OCI-LY7 (cell line): ENCODE measurements around the gene FBN2. TPM values are rescaled to one million over a fixed set of nuclear protein-coding genes. Genes with fewer than 3 reads are reported as not detected.

Source experiments
- BruUV-seq: library from RNA; stranded (reverse); fragments of 400-500 nt; replicated peaks from 2 replicates; lab custom pipeline; 2021; lab: Mats Ljungman, UMichigan
- CTCF ChIA-PET: fragments of 300-600 bp; sonication (Branson Sonifier 250); formaldehyde crosslinking; loops from one replicate; lab custom pipeline; 2022; ENCODE audit warnings: antibody characterized with exemption; ENCODE audit not compliant: unreplicated experiment; lab: Charles Lee
- POLR2A ChIA-PET: fragments of 300-600 bp; sonication (Branson Sonifier 250); formaldehyde crosslinking; loops from one replicate; lab custom pipeline; 2022; ENCODE audit warnings: antibody characterized with exemption; lab: Charles Lee
- DNase-seq: peaks from one replicate; pipeline ENCODE4 v3.0.0-alpha.2; 2015; ENCODE audit warnings: low spot score
- H2AFZ ChIP-seq: fragments of 200-600 bp; sonication (generic), shearing (Covaris generic); 2 replicates; pipeline ENCODE4 v1.6.1; 2014; ENCODE audit warnings: mild to moderate bottlenecking, antibody characterized with exemption, low read length, moderate library complexity
- H3K27ac ChIP-seq: fragments of 200-600 bp; sonication (generic); 2 replicates; pipeline ENCODE4 v1.5.1; 2014; ENCODE audit warnings: mixed run types, low read depth, mild to moderate bottlenecking, moderate library complexity, low read length, inconsistent platforms; ENCODE audit not compliant: poor library complexity, severe bottlenecking
- H3K36me3 ChIP-seq: fragments of 200-600 bp; sonication (generic); 2 replicates; pipeline ENCODE4 v1.6.1; 2014; ENCODE audit warnings: mild to moderate bottlenecking, antibody characterized with exemption, low read length, moderate library complexity, mixed read lengths; ENCODE audit not compliant: insufficient read depth
- H3K4me1 ChIP-seq: fragments of 200-600 bp; sonication (generic); 2 replicates; pipeline ENCODE4 v1.5.1; 2014; ENCODE audit warnings: mild to moderate bottlenecking, low read length; ENCODE audit not compliant: insufficient read depth, poor library complexity, severe bottlenecking
- H3K4me2 ChIP-seq: fragments of 200-600 bp; sonication (generic); 2 replicates; pipeline ENCODE4 v1.6.1; 2014; ENCODE audit warnings: mild to moderate bottlenecking, low read length
- H3K4me3 ChIP-seq: fragments of 200-600 bp; sonication (generic); 2 replicates; pipeline ENCODE4 v1.5.1; 2014; ENCODE audit warnings: mild to moderate bottlenecking, low read depth, low read length; ENCODE audit not compliant: poor library complexity, severe bottlenecking
- H3K79me2 ChIP-seq: fragments of 200-600 bp; sonication (generic); 2 replicates; pipeline ENCODE4 v1.6.1; 2016; ENCODE audit warnings: low read depth, mild to moderate bottlenecking, low read length, moderate library complexity, mixed read lengths; ENCODE audit not compliant: insufficient read depth
- H3K9me2 ChIP-seq: fragments of 200-600 bp; sonication (generic); 2 replicates; pipeline ENCODE4 v1.6.1; 2016; ENCODE audit warnings: mild to moderate bottlenecking, low read length, mixed read lengths; ENCODE audit not compliant: insufficient read depth
- H3K9me3 ChIP-seq: fragments of 200-600 bp; sonication (generic); 2 replicates; pipeline ENCODE4 v1.6.1; 2014; ENCODE audit warnings: mild to moderate bottlenecking, mixed run types, low read length, mixed read lengths
- H4K20me1 ChIP-seq: fragments of 200-600 bp; sonication (generic); 2 replicates; pipeline ENCODE4 v1.6.1; 2014; ENCODE audit warnings: mild to moderate bottlenecking, antibody characterized with exemption, low read length, moderate library complexity, mixed read lengths; ENCODE audit not compliant: insufficient read depth
- EZH2phosphoT487 ChIP-seq: fragments of 200-600 bp; sonication (generic); IDR thresholded peaks from 2 replicates; pipeline ENCODE4 v1.6.1; 2018; ENCODE audit warnings: low read depth, borderline replicate concordance, mild to moderate bottlenecking, mixed run types, antibody characterized with exemption, low read length, moderate library complexity, mixed read lengths
- intact Hi-C: fragments of 100-400 bp; cut with micrococcal nuclease; formaldehyde crosslinking; loops from one replicate; pipeline ENCODE4 v1.10.0; 2022; ENCODE audit not compliant: unreplicated experiment
- total RNA-seq, 2 experiments: library from RNA; depleted of rRNA in 1 of 2; stranded (reverse); fragments of >200 nt in 1 of 2; shearing (Covaris generic) in 1 of 2; gene quantifications; 2 replicates each; pipeline ENCODE4 v1.2.3, GENCODE V29; 2014 to 2022
- TF ChIP-seq, protein P1 (sequence below): fragments of 200-600 bp; sonication (generic); conservative IDR thresholded peaks from 2 replicates; pipeline ENCODE4 v1.5.1; 2014; ENCODE audit warnings: mild to moderate bottlenecking, antibody characterized with exemption, low read length, moderate library complexity, mixed read lengths

FBN2 gene
- total RNA-seq, 2 experiments from 2014 or later: not detected

DNA sequence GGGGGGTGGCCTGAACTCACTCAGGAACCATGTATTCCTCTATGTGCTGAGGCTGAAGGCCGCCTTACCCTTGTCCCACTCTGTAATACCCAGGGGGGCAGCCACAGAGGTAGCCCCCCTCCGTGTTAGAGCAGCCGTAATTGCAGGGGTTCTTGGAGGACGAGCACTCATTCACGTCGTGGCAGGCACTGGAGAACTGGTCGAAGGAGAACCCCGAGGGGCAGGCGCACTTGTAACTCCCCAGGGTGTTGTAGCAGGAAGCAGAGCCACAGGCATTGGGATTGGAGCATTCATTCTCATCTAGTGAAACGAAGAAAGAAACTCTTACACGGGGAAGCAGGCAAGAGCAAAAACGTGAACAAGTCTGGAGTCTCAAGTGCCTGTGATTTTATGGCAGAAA, 274.7 kb downstream of the FBN2 start:
- Histone ChIP-seq H3K4me2 (no peak overlapping the region), H2AFZ (no peak overlapping the region), H3K79me2 (no peaks in the 10 kb centered on the region), H3K27ac (no peak overlapping the region), H3K36me3 (no peaks in the 10 kb centered on the region), H4K20me1 (no peaks in the 10 kb centered on the region), H3K4me1 (no peaks in the 10 kb centered on the region), H3K9me2 (no peaks in the 10 kb centered on the region), H3K4me3 (no peak overlapping the region), H3K9me3 (no peaks in the 10 kb centered on the region)
- TF ChIP-seq, protein P1, sequence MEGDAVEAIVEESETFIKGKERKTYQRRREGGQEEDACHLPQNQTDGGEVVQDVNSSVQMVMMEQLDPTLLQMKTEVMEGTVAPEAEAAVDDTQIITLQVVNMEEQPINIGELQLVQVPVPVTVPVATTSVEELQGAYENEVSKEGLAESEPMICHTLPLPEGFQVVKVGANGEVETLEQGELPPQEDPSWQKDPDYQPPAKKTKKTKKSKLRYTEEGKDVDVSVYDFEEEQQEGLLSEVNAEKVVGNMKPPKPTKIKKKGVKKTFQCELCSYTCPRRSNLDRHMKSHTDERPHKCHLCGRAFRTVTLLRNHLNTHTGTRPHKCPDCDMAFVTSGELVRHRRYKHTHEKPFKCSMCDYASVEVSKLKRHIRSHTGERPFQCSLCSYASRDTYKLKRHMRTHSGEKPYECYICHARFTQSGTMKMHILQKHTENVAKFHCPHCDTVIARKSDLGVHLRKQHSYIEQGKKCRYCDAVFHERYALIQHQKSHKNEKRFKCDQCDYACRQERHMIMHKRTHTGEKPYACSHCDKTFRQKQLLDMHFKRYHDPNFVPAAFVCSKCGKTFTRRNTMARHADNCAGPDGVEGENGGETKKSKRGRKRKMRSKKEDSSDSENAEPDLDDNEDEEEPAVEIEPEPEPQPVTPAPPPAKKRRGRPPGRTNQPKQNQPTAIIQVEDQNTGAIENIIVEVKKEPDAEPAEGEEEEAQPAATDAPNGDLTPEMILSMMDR: no peak
- TF ChIP-seq EZH2phosphoT487: no peak
- no TSS peak for BruUV-seq
- POLR2A ChIA-PET: no interaction called here
- CTCF ChIA-PET: no interaction called here
- intact Hi-C loops: no loop called here
- DNase-seq: no peak

DNA sequence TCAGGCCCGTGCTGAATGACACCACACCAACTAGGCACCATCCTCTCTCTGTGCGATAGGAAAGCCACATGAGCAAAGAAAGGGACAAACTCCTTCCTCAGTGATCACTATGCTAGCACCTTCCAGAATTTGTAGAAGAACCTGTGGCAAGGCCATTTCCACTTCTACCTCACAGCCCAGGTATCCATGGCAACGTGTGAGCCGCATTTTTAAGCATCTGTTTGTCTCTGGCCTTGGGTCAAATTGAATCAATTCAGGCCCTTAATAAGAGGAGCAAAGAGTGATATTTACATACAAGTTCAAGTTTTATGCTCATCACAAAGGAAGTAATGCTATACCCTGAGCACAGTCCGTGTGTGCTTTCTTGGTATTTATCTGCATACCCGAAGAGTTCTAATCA, 275.1 kb downstream of the FBN2 start:
- intact Hi-C loops: no loop called here
- Histone ChIP-seq H2AFZ (no peak overlapping the region), H3K4me3 (no peak overlapping the region), H3K4me2 (no peak overlapping the region), H3K4me1 (no peaks in the 10 kb centered on the region), H3K36me3 (no peaks in the 10 kb centered on the region), H3K9me3 (no peaks in the 10 kb centered on the region), H4K20me1 (no peaks in the 10 kb centered on the region), H3K9me2 (no peaks in the 10 kb centered on the region), H3K27ac (no peak overlapping the region), H3K79me2 (no peaks in the 10 kb centered on the region)
- no TSS peak for BruUV-seq
- ChIA-PET POLR2A (no interaction called here), CTCF (no interaction called here)
- DNase-seq: no peak
- TF ChIP-seq, protein P1: no peak
- no peak for TF ChIP-seq EZH2phosphoT487

DNA sequence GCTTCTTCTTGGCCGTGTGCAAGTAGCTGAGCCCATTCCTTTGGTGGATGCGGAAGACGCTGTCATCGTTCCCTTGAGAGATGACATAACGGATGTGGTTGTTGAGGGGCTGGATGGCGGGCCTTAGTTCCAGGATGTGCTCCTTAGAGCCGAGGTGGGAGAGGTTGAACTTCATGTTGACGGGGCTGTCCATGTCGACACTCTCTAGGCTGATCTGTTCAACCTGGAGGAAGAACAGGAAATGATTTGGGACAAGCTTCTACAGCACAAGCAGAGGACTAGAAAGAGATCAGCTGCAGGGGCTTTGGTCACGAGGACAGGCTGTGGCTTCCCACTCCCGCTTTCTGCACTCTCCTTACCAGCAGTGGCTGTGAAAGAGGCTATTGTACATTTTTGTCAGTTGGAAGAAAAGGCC, 278.4 kb downstream of the FBN2 start:
- CTCF ChIA-PET: no interaction called here
- no peak for TF ChIP-seq EZH2phosphoT487
- TF ChIP-seq, protein P1: no peak
- Histone ChIP-seq H3K79me2 (no peaks in the 10 kb centered on the region), H3K27ac (no peak overlapping the region), H4K20me1 (no peaks in the 10 kb centered on the region), H3K9me2 (no peaks in the 10 kb centered on the region), H3K4me3 (no peak overlapping the region), H2AFZ (no peak overlapping the region), H3K4me2 (no peak overlapping the region), H3K9me3 (0 out of 2 replicates have a peak, but pooled peaks cover under 1% of the 10 kb centered on the region), H3K36me3 (no peaks in the 10 kb centered on the region), H3K4me1 (no peaks in the 10 kb centered on the region)
- no peak for DNase-seq
- no TSS peak for BruUV-seq
- POLR2A ChIA-PET: interaction anchor here (1.2 kb wide), 1 partner anchor 470 kb away, joined by 3 read pairs; no protein-coding TSS in a partner anchor
- intact Hi-C loops: no loop called here
